GM03348 (cell line): ENCODE data around the gene GPC1.
"Not testable (repeated sequence)": the region's sequence is repeated elsewhere in the genome, so short reads cannot be mapped to it uniquely, and the experiment has no call there.

ENCODE experiments used
- DNase-seq: peaks from one replicate; pipeline ENCODE4 v3.0.0; 2012; ENCODE audit warnings: low spot score

The GPC1 gene

GRCh38 chr2:240468303-240469238 lies 33.1 kb downstream of the GPC1 start:
- DNase-seq = no peak

- DNase-seq = no peak
These were observed 33.8 kb downstream of the GPC1 start for GRCh38 chr2:240469239-240469636.

- no peak for DNase-seq
These were observed 34.3 kb downstream of the GPC1 start for GRCh38 chr2:240469740-240470139.

- DNase-seq = no peak
These were observed 36.8 kb downstream of the GPC1 start for GRCh38 chr2:240472078-240472790.

- DNase-seq = no peak
These were observed 37.7 kb downstream of the GPC1 start for GRCh38 chr2:240473211-240473610.

GRCh38 chr2:240477916-240478315 lies 42.5 kb downstream of the GPC1 start:
- no peak for DNase-seq

GRCh38 chr2:240478346-240479110 lies 43.1 kb downstream of the GPC1 start:
- no peak for DNase-seq

GRCh38 chr2:240479111-240479501 lies 43.6 kb downstream of the GPC1 start:
- no peak for DNase-seq

- no peak for DNase-seq
These were observed 45.6 kb downstream of the GPC1 start for GRCh38 chr2:240480834-240481623.

- no peak for DNase-seq
These were observed 46.3 kb downstream of the GPC1 start for GRCh38 chr2:240481720-240482119.

- DNase-seq = no peak
These were observed 46.7 kb downstream of the GPC1 start for GRCh38 chr2:240482141-240482540.

- no peak for DNase-seq
These were observed 56.0 kb downstream of the GPC1 start for GRCh38 chr2:240491483-240491882.

- DNase-seq = peak; percentile 1
These were observed 58.8 kb downstream of the GPC1 start for GRCh38 chr2:240494194-240494793.

GRCh38 chr2:240494942-240495341 lies 59.5 kb downstream of the GPC1 start:
- DNase-seq = not testable (repeated sequence)

- DNase-seq = peak; percentile 27
These were observed 61.6 kb downstream of the GPC1 start for GRCh38 chr2:240497082-240497481.

GRCh38 chr2:240498171-240498957 lies 62.9 kb downstream of the GPC1 start:
- DNase-seq = peak; percentile 2

GRCh38 chr2:240498958-240499260 lies 63.4 kb downstream of the GPC1 start:
- no peak for DNase-seq

- DNase-seq = no peak
These were observed 64.1 kb downstream of the GPC1 start for GRCh38 chr2:240499309-240500301.
